ENCODE results near the gene ZNF236.

Gene ZNF236

GRCh38 chr18:76785872-76786271 lies 36.5 kb upstream of the ZNF236 start:
- Histone ChIP-seq H3K4me1 (ENCODE audit: insufficient read depth, low read length, severe bottlenecking) (no peaks in the 10 kb centered on the region), H3K9me3 (ENCODE audit: low read length) (no peaks in the 10 kb centered on the region), H2AFZ (ENCODE audit: low read length) (no peak overlapping the region), H3F3A (ENCODE audit: insufficient read depth, low read length) (no peaks in the 10 kb centered on the region), H3K36me3 (ENCODE audit: insufficient read depth, low read length) (no peaks in the 10 kb centered on the region), H4K20me1 (ENCODE audit: insufficient read depth, low read length) (no peaks in the 10 kb centered on the region), H3K27me3 (ENCODE audit: insufficient read depth, low read length) (no peaks in the 10 kb centered on the region; the same call in 1 of the 2 replicates), H3K4me2 (ENCODE audit: low read length) (no peak overlapping the region), H3K4me3 (ENCODE audit: low read depth, low read length, poor library complexity, severe bottlenecking) (no peak overlapping the region), H3K9ac (ENCODE audit: low read length) (no peak overlapping the region), H3K27ac (ENCODE audit: low read depth, low read length, poor library complexity, severe bottlenecking) (no peak overlapping the region), H3K9me2 (ENCODE audit: low read depth, low read length) (no peaks in the 10 kb centered on the region), H3K79me2 (ENCODE audit: insufficient read depth, low read length) (no peaks in the 10 kb centered on the region)
- TF ChIP-seq CTCF (IDR thresholded peaks at IDR 0.05; ENCODE audit: low read length) (no peak), EZH2 (IDR thresholded peaks at IDR 0.05; ENCODE audit: borderline replicate concordance, low read length) (no peak)

- no peaks in the 10 kb centered on the region for H4K20me1 ChIP-seq (ENCODE audit: insufficient read depth, low read length)
- H3K4me1 ChIP-seq (ENCODE audit: insufficient read depth, low read length, severe bottlenecking) = no peaks in the 10 kb centered on the region
- TF ChIP-seq CTCF (IDR thresholded peaks at IDR 0.05; ENCODE audit: low read length) (no peak), EZH2 (IDR thresholded peaks at IDR 0.05; ENCODE audit: borderline replicate concordance, low read length) (no peak)
- H3K27me3 ChIP-seq (ENCODE audit: insufficient read depth, low read length) = no peaks in the 10 kb centered on the region; the same call in 1 of the 2 replicates
- no peak overlapping the region for H3K27ac ChIP-seq (ENCODE audit: low read depth, low read length, poor library complexity, severe bottlenecking)
- H2AFZ ChIP-seq (ENCODE audit: low read length) = no peak overlapping the region
- no peak overlapping the region for H3K4me3 ChIP-seq (ENCODE audit: low read depth, low read length, poor library complexity, severe bottlenecking)
- no peaks in the 10 kb centered on the region for H3K9me2 ChIP-seq (ENCODE audit: low read depth, low read length)
- H3K9me3 ChIP-seq (ENCODE audit: low read length) = 0 out of 2 replicates have a peak, but pooled peaks cover 6% of the 10 kb centered on the region
- no peak overlapping the region for H3K4me2 ChIP-seq (ENCODE audit: low read length)
- H3F3A ChIP-seq (ENCODE audit: insufficient read depth, low read length) = no peaks in the 10 kb centered on the region
- H3K9ac ChIP-seq (ENCODE audit: low read length) = no peak overlapping the region
- H3K36me3 ChIP-seq (ENCODE audit: insufficient read depth, low read length) = no peaks in the 10 kb centered on the region; the same call in 1 of the 2 replicates
- H3K79me2 ChIP-seq (ENCODE audit: insufficient read depth, low read length) = no peaks in the 10 kb centered on the region
These were observed 33.6 kb upstream of the ZNF236 start for GRCh38 chr18:76788571-76789317.

GRCh38 chr18:76791106-76791505 lies 31.3 kb upstream of the ZNF236 start:
- Histone ChIP-seq H3K27me3 (ENCODE audit: insufficient read depth, low read length) (no peaks in the 10 kb centered on the region), H3K9ac (ENCODE audit: low read length) (no peak overlapping the region), H3K4me2 (ENCODE audit: low read length) (no peak overlapping the region), H3K27ac (ENCODE audit: low read depth, low read length, poor library complexity, severe bottlenecking) (no peak overlapping the region), H3K79me2 (ENCODE audit: insufficient read depth, low read length) (no peaks in the 10 kb centered on the region), H3K9me3 (ENCODE audit: low read length) (0 out of 2 replicates have a peak, but pooled peaks cover 6% of the 10 kb centered on the region), H2AFZ (ENCODE audit: low read length) (no peak overlapping the region), H3K9me2 (ENCODE audit: low read depth, low read length) (no peaks in the 10 kb centered on the region), H3K36me3 (ENCODE audit: insufficient read depth, low read length) (no peaks in the 10 kb centered on the region; the same call in 1 of the 2 replicates), H4K20me1 (ENCODE audit: insufficient read depth, low read length) (no peaks in the 10 kb centered on the region), H3F3A (ENCODE audit: insufficient read depth, low read length) (no peaks in the 10 kb centered on the region), H3K4me1 (ENCODE audit: insufficient read depth, low read length, severe bottlenecking) (no peaks in the 10 kb centered on the region), H3K4me3 (ENCODE audit: low read depth, low read length, poor library complexity, severe bottlenecking) (no peak overlapping the region)
- TF ChIP-seq EZH2 (IDR thresholded peaks at IDR 0.05; ENCODE audit: borderline replicate concordance, low read length) (no peak), CTCF (IDR thresholded peaks at IDR 0.05; ENCODE audit: low read length) (no peak)
